C1 segment of cervical spinal cord (tissue), 14 donors: ENCODE results near the gene TPSAB1.
"Not testable (repeated sequence)": the region's sequence is repeated elsewhere in the genome, so short reads cannot be mapped to it uniquely, and the experiment has no call there.

Experiments used
- DNase-seq, 14 donors: peaks; one replicate each; lab custom pipeline; 2025; lab: John Stamatoyannopoulos, UW

Gene TPSAB1

GRCh38 chr16:1265090-1265630 is 24.7 kb downstream of the TPSAB1 start:
- no peak for DNase-seq

- DNase-seq = no peak
These were observed 25.3 kb downstream of the TPSAB1 start for GRCh38 chr16:1265826-1266225.

GRCh38 chr16:1269418-1269817 is 28.9 kb downstream of the TPSAB1 start:
- not testable (repeated sequence) for DNase-seq

GRCh38 chr16:1271380-1271723 is 30.8 kb downstream of the TPSAB1 start:
- DNase-seq = no peak

- DNase-seq = peak in 1 of 14 donors; percentile 11
These were observed 31.4 kb downstream of the TPSAB1 start for GRCh38 chr16:1271724-1272413.

- DNase-seq = no peak
These were observed 32.1 kb downstream of the TPSAB1 start for GRCh38 chr16:1272453-1273198.

- DNase-seq = no peak
These were observed 33.3 kb downstream of the TPSAB1 start for GRCh38 chr16:1273816-1274215.

- no peak for DNase-seq
These were observed 34.3 kb downstream of the TPSAB1 start for GRCh38 chr16:1274767-1275166.

- no peak for DNase-seq
These were observed 35.5 kb downstream of the TPSAB1 start for GRCh38 chr16:1275791-1276579.

GRCh38 chr16:1276580-1276878 is 36.0 kb downstream of the TPSAB1 start:
- DNase-seq = no peak

GRCh38 chr16:1277151-1277598 is 36.7 kb downstream of the TPSAB1 start:
- no peak for DNase-seq

GRCh38 chr16:1277617-1278282 is 37.2 kb downstream of the TPSAB1 start:
- no peak for DNase-seq

- no peak for DNase-seq
These were observed 38.0 kb downstream of the TPSAB1 start for GRCh38 chr16:1278477-1278876.

GRCh38 chr16:1279081-1279944 is 38.8 kb downstream of the TPSAB1 start:
- no peak for DNase-seq

GRCh38 chr16:1279945-1280589 is 39.6 kb downstream of the TPSAB1 start:
- no peak for DNase-seq

- no peak for DNase-seq
These were observed 40.3 kb downstream of the TPSAB1 start for GRCh38 chr16:1280783-1281182.

- no peak for DNase-seq
These were observed 41.0 kb downstream of the TPSAB1 start for GRCh38 chr16:1281517-1281916.

GRCh38 chr16:1282324-1282973 is 41.9 kb downstream of the TPSAB1 start:
- no peak for DNase-seq

- DNase-seq = no peak
These were observed 42.8 kb downstream of the TPSAB1 start for GRCh38 chr16:1283296-1283695.
